ENCODE data around the gene RABGAP1L.
"Not testable (repeated sequence)": the region's sequence is repeated elsewhere in the genome, so short reads cannot be mapped to it uniquely, and the experiment has no call there.

Gene RABGAP1L

DNA sequence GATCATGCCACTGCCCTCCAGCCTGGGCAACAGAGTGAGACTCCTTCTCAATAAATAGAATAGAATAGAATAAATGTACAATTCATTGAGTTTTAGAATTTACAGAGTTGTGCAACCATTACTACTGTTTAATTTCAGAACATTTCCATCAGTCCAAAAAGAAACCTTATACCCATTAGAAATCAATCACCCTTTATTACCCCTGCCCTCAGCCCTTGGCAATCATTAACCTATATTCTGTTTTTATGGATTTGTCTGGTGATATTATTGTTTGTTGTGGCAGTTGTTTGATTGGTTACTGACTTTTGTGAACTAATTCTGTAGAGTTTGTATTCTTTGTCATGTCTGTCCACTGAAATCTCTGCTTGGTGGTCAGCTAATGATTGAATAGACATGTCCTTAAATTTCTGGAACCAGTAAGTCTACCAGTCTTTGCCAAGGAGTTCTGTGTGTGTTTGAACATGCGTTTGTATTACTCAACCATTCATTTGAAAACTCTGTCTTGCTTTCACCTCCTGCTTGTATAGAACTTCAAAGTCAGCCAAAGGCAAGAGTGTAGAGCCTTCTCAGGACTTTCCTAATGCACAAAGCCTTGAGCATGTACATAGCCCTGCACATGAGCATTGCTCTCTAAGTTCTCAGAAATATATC, 497.2 kb downstream of the RABGAP1L start:
- no peak for DNase-seq (ENCODE audit: low spot score)

DNA sequence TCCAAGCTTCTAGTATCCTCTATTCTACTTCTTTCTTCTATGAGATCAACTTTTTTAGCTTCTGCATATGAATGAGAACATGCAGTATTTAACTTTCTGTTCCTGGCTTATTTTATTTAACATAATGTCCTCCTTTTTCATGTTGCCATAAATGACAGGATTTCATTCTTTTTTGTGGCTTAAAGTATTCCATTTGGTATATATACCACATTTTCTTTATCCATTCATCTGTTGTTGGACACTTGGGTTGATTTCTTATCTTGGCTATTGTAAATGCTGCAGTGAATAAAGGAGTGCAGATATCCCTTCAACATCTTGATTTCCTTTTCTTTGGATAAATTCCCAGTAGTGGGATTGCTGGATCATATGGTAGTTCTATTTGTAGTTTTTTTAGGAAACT, 498.1 kb downstream of the RABGAP1L start:
- no peak for DNase-seq (ENCODE audit: low spot score)

DNA sequence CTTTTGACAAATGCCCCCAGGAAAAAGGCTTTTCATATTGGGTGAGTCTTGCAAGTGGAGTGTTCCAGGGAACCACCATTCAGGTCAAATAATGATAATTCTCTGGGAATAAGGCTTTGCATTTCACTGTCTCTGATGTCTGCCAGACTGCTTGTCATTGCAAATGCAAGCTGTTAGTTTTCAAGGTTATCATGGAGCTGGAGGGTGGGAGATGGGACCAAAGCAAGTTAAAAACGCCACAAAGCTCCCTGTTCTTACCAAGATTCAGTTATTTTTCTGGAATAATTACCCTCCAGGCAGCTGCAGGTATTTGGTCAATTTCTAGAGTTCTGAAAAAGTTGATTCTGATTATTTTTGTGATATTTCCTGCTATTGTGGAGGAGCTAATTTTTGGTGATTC, 498.6 kb downstream of the RABGAP1L start:
- DNase-seq (ENCODE audit: low spot score) = no peak

DNA sequence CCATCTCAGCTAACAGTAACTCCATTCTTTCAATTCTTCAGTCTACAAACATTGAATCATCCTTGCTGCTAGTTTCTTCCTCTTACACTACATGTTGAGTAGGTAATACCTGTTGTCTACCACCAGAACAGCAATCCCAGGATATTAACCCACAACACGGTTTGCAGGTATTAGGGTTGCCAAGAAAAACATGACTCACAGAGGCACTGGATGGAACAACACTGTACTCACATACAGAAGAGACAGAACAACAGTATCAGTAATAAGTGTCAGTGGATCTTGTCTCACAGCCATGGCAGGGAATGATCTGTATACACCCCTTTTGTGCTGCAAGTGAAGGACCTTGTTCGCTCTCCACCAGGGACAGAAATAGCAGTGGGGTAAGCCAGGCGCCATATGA, 500.5 kb downstream of the RABGAP1L start:
- DNase-seq (ENCODE audit: low spot score) = no peak

DNA sequence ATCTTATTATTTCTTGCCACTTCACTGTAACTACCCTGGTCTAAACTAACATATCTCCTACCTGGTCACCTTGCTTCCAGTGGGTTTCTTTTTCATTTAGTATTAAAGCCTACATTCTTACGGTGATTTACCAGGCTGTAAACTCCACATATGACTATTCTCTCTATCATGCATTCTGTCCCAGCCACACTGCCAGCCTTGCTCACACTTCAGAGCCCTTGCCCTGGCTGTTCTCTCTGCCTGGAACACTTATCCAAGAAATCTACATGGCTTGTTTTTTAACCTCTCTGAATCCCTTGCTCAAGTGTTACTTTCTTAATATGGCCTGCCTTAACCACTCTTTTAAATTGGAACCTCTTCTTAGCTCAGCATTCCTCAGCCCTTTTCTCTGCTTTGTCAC, 501.2 kb downstream of the RABGAP1L start:
- no peak for DNase-seq (ENCODE audit: low spot score)

DNA sequence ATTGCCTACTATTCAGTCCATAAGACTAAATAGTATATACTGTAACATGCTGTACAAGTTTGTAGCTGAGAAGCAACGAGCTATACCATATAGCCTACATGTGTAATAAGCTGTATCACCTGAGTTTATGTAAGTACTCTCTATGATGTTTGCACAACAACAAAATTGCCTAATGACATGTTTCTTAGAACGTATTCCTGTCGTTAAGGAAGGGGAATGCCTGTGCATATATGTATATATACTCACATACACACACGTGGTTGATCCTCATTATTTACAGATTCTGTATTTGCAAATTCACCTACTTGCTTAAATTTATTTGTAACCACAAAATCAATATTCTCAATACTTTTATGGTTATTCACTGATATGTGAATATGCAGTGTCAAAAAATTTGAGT, 504.0 kb downstream of the RABGAP1L start:
- DNase-seq (ENCODE audit: low spot score) = no peak

DNA sequence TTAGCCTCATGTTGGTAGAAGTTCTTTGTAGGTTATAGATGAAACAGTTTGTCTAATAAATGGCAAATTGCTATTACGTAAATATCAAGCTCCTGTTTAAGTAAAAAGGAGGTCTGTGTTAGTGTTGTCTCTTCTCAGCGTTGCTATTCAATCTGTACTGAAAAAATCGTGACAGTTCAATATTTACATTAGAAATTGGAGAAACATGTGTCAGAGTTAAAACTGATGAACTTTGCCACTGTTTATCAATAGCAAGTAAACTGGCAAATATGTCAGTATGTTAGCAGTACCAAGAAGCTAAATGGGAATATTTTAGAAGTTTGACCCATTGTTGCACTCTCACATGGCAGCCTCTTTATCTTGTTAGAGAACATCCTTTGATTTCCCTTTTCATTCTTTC, 506.9 kb downstream of the RABGAP1L start:
- DNase-seq (ENCODE audit: low spot score) = no peak

DNA sequence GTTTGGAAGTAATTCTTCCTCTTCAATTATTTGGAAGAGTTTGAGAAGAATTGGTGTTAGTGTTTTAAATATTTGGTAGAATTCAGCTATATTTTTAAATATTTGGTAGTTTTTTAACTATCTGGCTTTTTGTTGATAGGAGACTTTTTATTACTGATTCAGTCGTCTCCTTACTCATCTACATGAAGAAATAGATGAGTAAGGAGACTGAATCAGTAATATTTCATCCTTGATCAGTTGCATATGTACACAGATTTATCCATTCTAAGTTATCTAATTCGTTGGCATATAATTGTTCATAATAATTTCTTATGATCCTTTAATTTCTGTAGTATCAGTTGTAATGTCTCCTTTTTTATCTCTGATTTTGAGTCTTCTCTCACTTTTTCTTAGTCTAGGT, 512.5 kb downstream of the RABGAP1L start:
- DNase-seq (ENCODE audit: low spot score) = no peak

DNA sequence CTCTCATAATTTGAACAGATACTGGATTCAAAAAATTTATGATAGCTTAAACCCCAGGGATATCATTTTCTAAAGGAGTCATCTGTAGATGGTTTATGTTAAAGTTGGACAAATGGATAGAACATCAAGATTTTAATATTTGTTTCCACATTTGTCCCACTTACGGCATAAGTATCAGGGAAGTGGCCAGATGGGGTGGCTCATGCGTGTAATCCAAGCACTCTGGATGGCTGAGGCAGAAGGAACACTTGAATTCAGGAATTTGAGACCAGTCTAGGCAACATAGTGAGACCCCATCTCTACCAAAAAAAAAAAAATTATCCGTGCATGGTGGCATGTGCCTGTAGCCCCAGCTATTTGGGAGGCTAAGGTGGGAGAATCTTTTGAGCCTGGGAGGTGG, 517.5 kb downstream of the RABGAP1L start:
- DNase-seq (ENCODE audit: low spot score) = no peak

DNA sequence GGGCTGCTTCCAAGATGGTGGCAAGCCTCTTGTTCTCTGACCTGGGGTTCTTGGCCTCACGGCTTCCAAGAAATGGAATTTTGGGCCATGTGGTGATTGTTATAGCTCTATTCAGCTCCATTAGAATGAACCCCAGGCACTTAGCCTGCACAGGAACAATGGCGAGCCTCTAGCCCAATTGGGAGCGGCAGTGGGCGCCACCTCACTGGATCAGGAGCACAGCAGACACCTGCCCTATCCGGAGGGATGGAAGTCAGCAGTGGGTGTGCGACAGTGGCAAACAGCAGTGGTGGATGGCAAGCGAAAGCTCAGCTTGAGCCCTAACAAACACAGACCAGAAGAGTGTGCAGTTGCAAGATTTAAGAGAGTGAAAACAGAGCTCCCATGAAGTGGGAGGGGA, 519.3 kb downstream of the RABGAP1L start:
- no peak for DNase-seq (ENCODE audit: low spot score)

DNA sequence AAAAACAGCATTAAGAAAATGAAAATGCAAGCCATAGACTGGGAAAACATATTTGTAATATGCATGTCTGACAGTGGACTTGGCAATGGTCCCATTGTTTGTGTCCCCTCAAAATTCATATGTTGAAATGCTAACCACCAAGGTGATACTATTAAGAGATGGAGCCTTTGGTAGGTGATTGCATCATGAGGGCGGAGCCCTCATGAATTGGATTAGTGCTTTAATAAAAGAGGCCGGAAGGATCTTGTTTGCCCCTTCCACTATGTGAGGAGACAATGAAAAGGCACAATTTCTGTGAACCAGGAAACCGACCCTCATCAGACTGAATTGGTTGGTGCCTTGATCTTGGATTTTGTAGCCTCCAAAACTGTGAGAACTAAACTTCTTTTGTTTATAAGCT, 520.8 kb downstream of the RABGAP1L start:
- DNase-seq (ENCODE audit: low spot score) = no peak

DNA sequence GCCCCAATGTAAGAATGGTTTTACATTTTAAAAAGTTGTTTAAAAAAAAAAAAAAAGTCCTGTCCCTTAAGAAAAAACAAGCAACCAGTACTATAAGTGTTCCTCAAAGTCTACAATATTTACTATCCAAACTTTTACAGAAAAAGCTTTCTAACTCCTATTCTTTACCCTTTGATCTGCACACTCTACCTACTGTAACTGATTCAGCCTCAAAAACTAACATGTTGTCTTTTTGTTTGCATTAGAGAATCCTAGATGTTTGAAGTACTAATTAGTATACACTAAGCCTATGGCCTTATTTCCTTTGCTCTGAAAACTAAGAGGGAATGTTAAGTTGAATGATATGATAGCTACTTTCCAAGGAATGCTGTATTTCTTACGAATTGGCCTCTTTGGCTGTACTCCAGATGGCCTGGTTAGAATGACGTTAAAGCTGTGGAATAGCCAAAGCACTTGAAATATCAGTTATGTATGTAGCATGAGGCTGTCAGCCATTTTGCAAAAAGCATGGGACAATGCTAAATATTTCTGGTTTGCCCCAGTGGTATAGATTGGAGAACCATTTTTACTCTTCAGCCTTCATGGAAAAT, 523.2 kb downstream of the RABGAP1L start:
- no peak for DNase-seq (ENCODE audit: low spot score)

DNA sequence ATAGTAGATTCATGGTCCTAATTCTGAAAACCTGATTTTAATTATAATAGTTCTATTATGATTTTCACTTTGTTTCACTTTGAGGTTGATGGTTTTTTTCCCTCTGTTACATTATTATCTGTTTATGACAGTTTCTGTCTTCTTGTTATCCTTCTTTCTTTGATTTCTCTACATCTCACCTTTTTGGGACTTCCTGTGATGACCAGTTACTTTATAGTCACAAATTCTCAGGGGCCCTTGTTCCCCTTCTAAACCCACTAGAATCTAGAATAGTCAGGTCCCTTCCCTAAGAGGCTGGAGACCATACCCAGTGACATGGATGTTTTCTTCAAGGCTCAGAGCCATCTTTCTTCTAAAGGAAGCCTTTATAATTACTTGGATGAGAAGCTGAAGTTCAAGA, 526.9 kb downstream of the RABGAP1L start:
- no peak for DNase-seq (ENCODE audit: low spot score)

DNA sequence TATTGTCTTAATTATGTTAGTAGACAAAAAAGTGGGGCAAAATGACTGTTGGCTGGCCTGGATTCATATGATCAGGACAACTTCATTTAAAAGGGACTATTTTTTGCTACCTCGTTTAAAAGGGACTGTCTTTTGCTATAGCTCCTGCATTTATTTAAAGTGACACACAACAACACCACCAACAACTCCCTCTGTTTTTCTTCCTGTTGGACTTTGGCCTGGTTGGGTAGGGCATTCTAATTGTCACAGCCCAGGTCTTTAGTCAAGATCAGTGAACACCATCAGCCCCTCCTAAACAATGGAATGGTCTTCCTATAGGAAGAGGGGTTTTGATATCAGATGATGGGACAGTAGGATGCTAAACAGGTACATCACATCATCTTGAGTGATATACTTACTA, 530.2 kb downstream of the RABGAP1L start:
- DNase-seq (ENCODE audit: low spot score) = peak; percentile 5

DNA sequence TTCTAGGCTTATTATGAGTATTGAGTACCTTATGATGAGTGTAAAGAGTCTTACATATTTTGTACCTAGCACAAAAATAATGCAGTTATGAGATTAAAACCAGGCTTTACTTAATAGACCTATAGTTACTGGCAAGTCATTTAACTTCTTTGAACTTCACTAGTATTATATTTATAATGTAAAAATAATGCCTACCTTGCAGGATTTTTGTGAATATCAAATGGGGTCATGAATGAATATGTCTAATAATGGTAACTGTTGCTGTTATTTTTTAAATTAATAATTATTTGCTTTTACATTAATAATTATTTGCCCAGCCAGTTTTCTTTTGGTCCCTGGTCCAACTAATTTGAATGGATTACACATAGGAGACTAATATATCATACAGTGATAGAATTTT, 530.9 kb downstream of the RABGAP1L start:
- no peak for DNase-seq (ENCODE audit: low spot score)

DNA sequence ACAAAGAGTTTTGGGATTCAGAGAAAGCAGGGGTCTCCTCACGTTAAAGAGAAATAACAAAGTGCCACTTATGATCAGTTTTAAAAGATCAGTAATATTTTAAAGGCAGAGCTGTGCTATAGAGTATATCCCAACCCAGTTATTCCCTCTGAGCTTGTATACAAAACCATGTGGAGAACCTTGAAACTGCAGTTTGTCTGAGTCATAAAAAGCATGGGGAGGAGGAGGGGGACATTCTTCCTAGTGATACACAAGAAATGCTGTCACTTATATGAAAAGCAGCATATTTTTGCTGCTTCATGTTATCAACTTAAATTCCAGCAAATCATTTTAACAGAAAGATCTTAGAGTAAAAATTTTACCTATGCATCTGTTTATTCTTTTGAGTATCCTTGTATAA, 533.0 kb downstream of the RABGAP1L start:
- DNase-seq (ENCODE audit: low spot score) = no peak

DNA sequence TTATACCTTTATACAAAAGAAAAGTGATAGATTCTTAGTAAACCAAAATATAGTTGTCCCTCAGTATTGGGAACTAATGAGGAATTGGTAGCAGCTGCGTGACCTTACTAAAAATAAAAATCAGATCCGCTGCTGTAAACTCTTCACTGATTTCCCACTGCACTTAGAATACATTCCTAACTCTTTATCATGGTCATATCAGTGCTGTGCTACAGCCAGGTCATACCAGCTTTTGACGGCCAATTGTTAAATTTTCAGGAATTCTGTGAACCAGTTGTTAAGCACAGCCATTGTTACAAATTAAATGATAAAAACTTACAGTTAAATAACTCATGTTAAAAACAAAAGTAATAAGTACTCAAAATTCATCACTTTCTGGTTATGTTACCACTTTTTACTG, 533.8 kb downstream of the RABGAP1L start:
- DNase-seq (ENCODE audit: low spot score) = no peak

DNA sequence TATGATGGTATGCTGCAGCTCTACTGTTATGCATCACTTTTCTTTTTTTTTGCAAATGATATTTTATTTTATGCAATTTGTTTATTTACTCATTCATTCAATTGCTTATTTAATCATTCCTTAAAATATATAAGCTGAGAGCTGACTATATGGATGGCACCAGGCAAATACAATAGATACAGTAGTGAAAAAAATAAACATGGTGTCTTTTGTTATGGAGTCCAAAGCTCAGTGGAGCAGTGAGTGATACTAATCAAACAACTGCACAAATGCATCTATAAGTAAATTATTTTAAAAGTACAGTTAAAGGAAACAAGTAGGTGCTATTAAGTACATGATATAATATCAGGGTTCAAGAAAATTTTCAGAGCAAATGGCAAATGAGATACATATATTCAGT, 534.2 kb downstream of the RABGAP1L start:
- DNase-seq (ENCODE audit: low spot score) = not testable (repeated sequence)

DNA sequence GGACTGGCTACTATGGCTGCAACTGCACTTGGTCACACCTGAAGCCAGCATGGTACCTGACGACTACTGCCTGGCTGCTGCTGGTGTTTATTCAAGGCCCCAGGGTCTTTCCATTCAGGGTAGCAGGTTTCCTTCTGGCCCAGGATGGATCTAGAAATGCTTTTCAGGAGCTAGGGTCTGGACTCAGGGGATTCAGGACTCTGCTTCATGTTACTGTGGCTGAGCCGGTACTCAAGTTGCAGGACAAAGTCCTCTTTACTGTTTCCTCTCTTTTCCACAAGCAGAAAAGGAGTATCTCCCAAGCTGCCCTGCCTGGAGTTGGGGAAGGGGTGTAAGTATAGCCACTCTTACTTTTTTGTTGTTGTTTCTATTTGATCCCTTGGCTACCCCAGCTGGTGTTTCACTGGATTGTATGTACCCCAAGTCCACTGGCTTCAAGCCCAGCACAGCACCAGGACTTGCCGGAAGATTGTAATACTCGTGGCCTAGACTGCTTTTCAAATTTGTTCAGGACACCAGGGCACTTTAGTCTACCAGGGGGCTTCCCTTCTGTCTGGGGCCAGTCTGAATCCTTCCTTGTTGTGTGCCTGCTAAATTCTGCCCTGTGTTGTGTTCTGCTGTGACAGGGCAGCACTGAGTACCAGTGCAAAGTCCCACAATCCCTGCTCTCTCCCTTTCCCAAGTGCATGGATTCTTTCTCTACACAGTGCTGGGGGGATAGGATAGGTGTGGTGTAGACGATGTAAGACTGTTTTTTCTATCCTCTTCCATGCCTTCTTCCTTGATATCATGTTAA, 536.9 kb downstream of the RABGAP1L start:
- DNase-seq (ENCODE audit: low spot score) = no peak

DNA sequence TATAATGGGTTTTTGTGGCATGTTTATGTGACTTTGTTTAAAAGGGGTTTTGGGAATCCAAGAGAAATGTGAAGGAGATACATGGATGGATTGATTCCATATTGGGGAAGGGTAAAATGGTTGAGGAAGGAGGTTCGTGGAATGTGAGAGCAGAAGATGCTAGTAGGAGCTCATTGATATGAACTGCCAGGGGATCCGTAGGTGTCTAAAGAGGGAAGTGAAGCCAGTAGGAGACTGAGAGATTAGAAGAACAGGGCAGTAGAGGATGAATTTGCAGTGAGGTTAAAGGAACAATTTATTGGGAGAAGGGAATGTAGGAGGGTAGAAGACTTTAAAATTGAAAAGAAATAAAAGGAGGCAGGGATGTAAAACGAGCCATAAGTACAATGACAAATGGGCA, 541.0 kb downstream of the RABGAP1L start:
- no peak for DNase-seq (ENCODE audit: low spot score)

DNA sequence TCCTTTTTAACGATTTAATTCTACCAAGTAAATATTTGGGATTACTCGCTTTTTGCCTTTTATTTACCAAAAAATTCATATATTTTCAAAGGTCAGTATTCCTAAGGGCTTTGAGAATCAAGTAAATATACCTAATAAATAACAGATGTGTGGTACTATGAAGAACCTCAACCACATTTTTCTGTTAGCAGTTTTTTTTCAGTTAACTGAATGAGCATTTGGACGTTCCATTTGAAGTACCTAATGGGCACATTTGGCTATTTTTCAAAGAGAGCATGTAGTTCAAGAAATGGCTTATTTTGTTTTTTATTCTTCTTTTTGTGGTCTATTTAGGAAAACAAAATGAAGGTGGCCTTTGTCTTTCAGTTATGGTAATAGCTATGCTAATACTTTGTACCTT, 541.5 kb downstream of the RABGAP1L start:
- DNase-seq (ENCODE audit: low spot score) = no peak

DNA sequence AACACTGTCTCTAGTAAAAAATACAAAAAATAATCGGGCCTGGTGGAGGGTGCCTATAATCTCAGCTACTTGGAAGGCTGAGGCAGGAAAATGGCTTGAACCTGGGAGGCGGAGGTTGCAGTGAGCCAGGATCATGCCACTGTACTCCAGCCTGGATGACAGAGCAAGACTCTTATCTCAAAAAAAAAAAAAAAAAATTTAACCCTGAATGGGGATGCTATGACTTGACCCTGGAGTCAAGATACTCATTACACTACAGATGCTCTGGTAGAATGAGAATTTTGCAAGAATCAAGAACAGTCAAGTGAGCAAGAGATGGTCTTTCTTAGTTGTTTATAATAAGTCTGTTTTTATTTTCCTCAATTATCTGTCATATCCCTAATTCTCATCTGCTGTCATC, 542.2 kb downstream of the RABGAP1L start:
- no peak for DNase-seq (ENCODE audit: low spot score)

DNA sequence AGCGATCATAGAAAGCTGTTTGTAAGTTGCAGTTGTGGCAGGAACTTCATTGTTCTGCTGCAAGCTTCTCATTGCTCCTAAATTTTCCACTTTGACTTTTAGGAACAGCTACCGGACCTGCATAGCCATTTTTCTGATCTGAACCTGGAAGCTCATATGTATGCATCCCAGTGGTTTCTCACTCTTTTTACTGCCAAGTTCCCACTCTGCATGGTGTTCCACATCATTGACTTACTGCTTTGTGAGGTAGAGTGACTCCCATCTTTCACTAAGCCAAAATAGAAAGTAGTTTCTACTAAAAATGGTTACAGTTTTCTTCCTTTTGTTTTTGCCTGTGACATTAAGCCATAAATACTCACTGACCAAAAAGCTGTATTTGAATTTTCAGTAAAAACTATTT, 542.7 kb downstream of the RABGAP1L start:
- no peak for DNase-seq (ENCODE audit: low spot score)
